GM21515 (cell line): ENCODE data around the gene CPXM1.
"Not testable (repeated sequence)": the region's sequence is repeated elsewhere in the genome, so short reads cannot be mapped to it uniquely, and the experiment has no call there.

Source experiments
- ATAC-seq: cut with Tn5 transposase; IDR thresholded peaks from one replicate; pipeline ENCODE4 v1.9.1; 2021; ENCODE audit not compliant: unreplicated experiment

Gene CPXM1

GRCh38 chr20:2770091-2770490 lies 30.3 kb downstream of the CPXM1 start:
- ATAC-seq: not testable (repeated sequence)

DNA sequence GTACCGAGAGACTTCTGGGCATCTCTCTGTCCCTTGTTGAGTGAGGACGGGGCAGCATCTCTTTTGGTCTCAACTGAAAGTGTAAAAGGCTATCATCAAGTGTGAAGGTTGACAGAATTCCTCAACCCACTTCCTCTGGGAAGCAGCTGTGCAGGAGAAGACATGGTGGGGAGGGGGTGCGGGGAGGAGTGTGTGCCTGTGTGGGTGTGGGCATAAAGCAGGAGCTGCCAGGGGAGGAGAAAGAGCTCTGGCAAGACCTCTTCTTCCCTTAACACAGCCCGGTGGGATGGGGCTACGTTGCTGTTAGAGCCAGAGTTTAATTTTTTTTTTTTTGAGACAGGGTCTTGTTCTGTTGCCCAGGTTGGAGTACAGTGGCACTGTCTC lies 31.8 kb downstream of the CPXM1 start:
- ATAC-seq: no peak

GRCh38 chr20:2767768-2768631 lies 32.4 kb downstream of the CPXM1 start:
- no peak for ATAC-seq

DNA sequence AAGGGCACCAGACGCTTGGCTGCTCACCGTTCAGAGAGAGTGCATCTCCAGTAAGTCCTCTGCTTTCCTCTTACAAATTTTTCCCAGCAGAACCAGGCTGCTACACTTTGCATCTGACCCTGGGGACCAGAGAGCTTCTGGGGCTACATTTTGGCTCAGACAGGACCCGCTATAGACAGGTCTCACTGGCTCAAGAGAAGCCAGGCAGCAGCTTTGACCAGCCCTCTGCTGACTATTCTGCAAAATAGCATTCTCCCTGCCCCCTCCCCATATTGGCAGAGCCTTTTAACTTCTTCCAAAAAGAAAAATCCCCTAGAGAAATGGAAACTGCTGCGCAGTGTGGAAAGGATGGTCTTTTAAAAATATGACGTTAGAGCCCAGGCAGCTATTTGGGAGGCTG lies 37.2 kb downstream of the CPXM1 start:
- no peak for ATAC-seq

GRCh38 chr20:2762578-2763131 lies 37.8 kb downstream of the CPXM1 start:
- no peak for ATAC-seq

DNA sequence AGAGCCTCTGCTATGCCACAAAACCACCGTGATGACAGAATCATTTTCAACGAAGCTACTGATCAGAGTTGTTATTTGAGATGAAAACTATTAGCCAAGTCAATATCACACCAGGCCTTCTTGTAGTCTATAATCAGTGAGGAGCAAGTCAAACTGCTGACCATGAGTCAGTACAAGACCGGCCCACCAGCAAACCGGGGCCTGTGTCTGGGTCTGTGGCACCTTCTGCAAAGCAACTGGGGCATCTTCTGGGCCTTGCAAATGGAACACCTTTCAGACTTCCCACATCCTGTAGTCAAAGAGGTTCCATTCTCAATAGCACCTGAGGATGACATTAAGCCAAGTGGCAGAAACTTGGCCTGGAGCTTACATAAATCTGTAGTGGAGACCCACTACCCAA lies 38.5 kb downstream of the CPXM1 start:
- no peak for ATAC-seq

GRCh38 chr20:2760952-2761305 lies 39.5 kb downstream of the CPXM1 start:
- no peak for ATAC-seq

- ATAC-seq: no peak
Measured at GRCh38 chr20:2760297-2760951, 40.0 kb downstream of the CPXM1 start.

GRCh38 chr20:2759603-2760296 lies 40.7 kb downstream of the CPXM1 start:
- ATAC-seq: no peak

GRCh38 chr20:2759143-2759542 lies 41.3 kb downstream of the CPXM1 start:
- no peak for ATAC-seq

- ATAC-seq: no peak
Measured at GRCh38 chr20:2757969-2758368, 42.5 kb downstream of the CPXM1 start.

DNA sequence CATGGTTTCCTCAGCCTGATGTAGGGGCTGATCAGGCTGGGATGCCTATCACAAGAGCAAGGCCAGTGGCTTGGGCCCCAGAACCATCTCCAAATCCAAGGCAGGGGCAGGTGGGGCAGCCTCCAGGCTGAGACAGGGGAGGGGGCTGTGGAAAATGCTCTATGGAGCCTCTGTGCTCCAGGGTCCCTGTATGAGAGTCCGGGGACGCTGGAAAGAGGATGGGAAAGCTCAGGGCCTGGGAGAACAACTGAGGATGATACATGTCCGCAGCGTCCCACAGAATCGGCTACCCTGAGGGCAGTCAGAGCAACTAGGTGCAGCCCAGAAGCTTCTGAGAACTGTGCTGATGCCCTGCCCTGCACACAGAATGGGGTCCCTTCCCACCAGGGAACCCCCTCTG lies 43.4 kb downstream of the CPXM1 start:
- no peak for ATAC-seq

DNA sequence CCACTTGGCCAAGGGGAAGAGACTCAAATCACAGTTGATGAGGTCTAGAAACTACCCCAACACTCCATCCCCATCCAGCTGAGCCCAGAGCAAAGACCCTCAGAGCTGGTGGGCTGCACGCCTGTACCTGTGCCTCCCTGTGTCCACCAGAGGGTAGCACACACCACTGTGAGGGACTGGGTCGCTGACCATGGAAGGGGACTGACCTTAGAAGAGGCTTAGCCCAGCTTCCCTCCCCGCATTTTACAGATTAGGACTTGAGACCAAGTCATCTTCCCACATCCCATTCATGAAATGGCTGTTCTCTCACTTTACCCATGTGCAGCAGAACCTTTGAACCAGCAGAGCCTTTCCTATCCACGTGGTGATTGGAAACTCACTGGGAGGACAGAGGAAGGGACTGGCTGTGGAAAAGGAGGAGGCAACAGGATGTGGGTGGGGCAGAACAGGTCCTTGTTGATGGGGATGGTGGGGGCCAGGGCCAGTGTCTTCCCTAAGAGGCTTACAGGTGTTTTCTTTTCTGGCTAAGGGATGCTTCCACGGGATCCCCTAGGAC lies 44.3 kb downstream of the CPXM1 start:
- ATAC-seq: no peak

DNA sequence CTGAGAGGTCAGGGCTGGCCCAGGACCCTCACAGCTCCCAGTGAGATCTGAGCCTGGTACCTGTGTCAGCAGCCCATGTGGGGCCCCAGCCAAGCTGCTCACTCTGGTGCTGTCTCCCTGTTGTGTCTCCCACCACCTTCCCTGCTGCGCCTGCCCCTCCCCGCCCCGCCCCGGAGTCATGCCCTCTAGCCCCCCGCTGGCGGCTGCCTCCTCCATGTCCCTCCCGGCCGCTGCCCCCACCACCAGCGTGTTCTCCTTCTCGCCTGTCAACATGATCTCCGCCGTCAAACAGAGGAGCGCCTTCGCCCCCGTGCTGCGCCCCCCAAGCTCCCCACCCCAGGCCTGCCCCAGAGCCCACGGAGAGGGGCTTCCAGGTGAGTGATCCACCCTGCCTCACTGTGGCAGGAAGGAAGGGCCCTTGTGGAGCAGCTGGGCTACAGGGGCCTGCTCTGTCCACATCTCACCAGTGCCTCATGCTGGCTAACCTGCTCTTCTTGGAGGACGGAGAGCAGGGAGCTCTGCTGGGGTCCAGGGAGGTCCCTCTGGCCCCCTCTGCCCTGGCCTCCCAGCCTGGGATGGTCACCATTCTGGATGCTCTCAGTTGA lies 44.9 kb downstream of the CPXM1 start:
- ATAC-seq: no peak

- no peak for ATAC-seq
Measured at GRCh38 chr20:2754424-2754823, 46.0 kb downstream of the CPXM1 start.

GRCh38 chr20:2753461-2754040 lies 46.9 kb downstream of the CPXM1 start:
- ATAC-seq: no peak

GRCh38 chr20:2752567-2753460 lies 47.6 kb downstream of the CPXM1 start:
- ATAC-seq: no peak

- no peak for ATAC-seq
Measured at GRCh38 chr20:2751878-2752566, 48.4 kb downstream of the CPXM1 start.

- no peak for ATAC-seq
Measured at GRCh38 chr20:2751347-2751877, 49.0 kb downstream of the CPXM1 start.
